Activated T-cell treated with anti-CD3 and anti-CD28 coated beads, Interleukin-2, amount 50 U/mL, for 24 hours (primary cell): ENCODE measurements around the gene PTER.

ENCODE experiments used
- DNase-seq: peaks from one replicate; pipeline ENCODE4 v3.0.0-alpha.2; 2020
- H3K27ac Mint-ChIP-seq: 2 replicates; pipeline ENCODE4 v1.8.0; 2020; ENCODE audit warnings: mild to moderate bottlenecking, mixed read lengths
- H3K27me3 Mint-ChIP-seq: 2 replicates; pipeline ENCODE4 v1.8.0; 2020; ENCODE audit warnings: mixed read lengths
- H3K36me3 Mint-ChIP-seq: 2 replicates; pipeline ENCODE4 v1.8.0; 2020; ENCODE audit warnings: low read depth, mixed read lengths
- H3K4me1 Mint-ChIP-seq: 2 replicates; pipeline ENCODE4 v1.8.0; 2020; ENCODE audit warnings: low read depth, mixed read lengths
- H3K4me3 Mint-ChIP-seq: 2 replicates; pipeline ENCODE4 v1.8.0; 2020; ENCODE audit warnings: mild to moderate bottlenecking, moderate library complexity, mixed read lengths
- H3K9me3 Mint-ChIP-seq: 2 replicates; pipeline ENCODE4 v1.8.0; 2020; ENCODE audit warnings: mixed read lengths

Gene PTER

DNA sequence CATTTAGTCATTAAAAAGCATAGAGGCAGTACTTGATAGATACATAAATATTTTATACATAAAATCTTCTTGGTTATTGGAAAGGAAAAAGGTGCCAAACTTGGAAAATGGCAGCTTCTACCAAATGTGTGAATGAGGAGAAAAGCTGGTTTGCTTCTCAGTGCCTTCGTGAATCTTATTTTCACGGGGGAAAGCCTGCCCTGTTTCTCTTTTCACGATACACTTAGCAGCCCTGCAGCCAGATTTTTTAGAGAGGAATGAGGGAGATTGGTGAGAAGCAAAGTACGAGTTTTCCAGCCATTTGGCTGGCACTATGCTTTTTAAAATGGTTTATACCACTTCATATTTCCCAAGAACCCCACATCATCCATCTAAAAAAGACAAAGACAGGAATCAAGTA is 107.8 kb downstream of the PTER start:
- Mint-ChIP-seq H3K4me3 (no peak overlapping the region), H3K27ac (no peak overlapping the region), H3K36me3 (no peaks in the 10 kb centered on the region)

DNA sequence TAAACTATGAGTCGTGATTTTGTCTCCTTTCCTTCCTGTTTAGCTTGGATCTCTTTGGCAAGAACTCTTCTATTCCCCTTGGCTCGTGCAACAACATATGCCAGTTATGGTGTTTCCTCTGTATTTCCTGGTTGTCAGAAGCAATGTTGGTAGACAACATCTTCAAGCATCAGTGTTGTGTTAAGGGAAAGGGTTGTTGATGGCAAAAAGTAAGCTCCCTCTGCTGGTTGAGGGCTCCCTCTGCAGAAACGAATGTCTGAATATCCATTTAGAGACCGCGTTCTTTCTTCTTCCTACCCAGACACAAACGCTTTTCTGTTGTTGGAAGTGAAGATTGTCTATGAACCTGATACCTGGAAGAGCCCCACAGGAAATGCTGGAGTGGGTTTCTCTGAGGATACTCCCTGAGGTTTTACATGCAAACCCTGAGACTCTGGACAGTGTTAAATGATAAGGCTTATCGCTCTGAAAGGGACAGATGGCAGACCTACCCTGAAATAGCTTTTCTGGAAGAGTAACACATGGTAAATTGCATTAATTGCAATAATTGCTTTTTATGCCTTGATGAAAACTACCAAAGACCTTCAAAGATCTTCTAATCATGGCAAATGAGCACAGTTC is 108.4 kb downstream of the PTER start:
- DNase-seq = no peak
- peaks cover 32% of the 10 kb centered on the region for H3K27me3 Mint-ChIP-seq
- no peak overlapping the region for H3K27ac Mint-ChIP-seq
- H3K36me3 Mint-ChIP-seq = no peaks in the 10 kb centered on the region
- H3K9me3 Mint-ChIP-seq = no peaks in the 10 kb centered on the region
- H3K4me1 Mint-ChIP-seq = no peaks in the 10 kb centered on the region
- H3K4me3 Mint-ChIP-seq = no peak overlapping the region

More for the DNA sequence above, 107.8 kb downstream of the PTER start:
- Mint-ChIP-seq H3K9me3 (no peaks in the 10 kb centered on the region), H3K4me1 (no peaks in the 10 kb centered on the region), H3K27me3 (peaks cover 34% of the 10 kb centered on the region)
- no peak for DNase-seq

- no peak overlapping the region for H3K27ac Mint-ChIP-seq
- H3K4me1 Mint-ChIP-seq = no peaks in the 10 kb centered on the region
- no peak for DNase-seq
- H3K27me3 Mint-ChIP-seq = peaks cover 28% of the 10 kb centered on the region
- H3K4me3 Mint-ChIP-seq = no peak overlapping the region
- no peaks in the 10 kb centered on the region for H3K36me3 Mint-ChIP-seq
- H3K9me3 Mint-ChIP-seq = no peaks in the 10 kb centered on the region
Measured at GRCh38 chr10:16547973-16548372, 111.2 kb downstream of the PTER start.

GRCh38 chr10:16559236-16559773 is 122.5 kb downstream of the PTER start:
- Mint-ChIP-seq H3K9me3 (peaks cover 6% of the 10 kb centered on the region), H3K27ac (no peak overlapping the region), H3K27me3 (peaks cover 43% of the 10 kb centered on the region), H3K36me3 (no peaks in the 10 kb centered on the region), H3K4me3 (no peak overlapping the region), H3K4me1 (no peaks in the 10 kb centered on the region)
- DNase-seq = no peak

DNA sequence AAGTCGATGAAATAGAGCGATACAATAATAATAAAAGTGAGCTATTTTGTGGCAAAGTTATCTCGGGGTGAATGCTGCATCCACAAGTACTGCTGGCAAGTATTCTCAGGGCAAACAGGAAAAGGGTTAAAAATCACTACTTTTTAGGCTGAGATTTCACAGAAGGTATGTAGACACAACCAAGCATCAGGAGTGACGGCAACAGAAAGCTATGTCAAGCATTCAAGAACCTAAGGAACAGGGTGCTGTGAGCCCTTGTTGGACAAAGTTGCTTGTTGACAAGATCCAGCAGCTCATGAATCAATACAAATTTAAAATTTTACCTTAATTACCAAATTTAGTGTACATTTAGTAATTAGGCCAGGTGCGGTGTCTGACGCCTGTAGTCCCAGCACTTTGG is 126.1 kb downstream of the PTER start:
- Mint-ChIP-seq H3K27ac (no peak overlapping the region), H3K27me3 (peaks cover 48% of the 10 kb centered on the region), H3K36me3 (no peaks in the 10 kb centered on the region), H3K4me1 (peaks cover 2% of the 10 kb centered on the region), H3K9me3 (peaks cover 6% of the 10 kb centered on the region), H3K4me3 (no peak overlapping the region)
- no peak for DNase-seq
